Measurements from ENCODE around the gene BAG2.
A peak's percentile ranks its signal among the peaks of the same experiment; 100 is the strongest.

The BAG2 gene

GRCh38 chr6:57172136-57173055 lies at the start of gene BAG2:
Gene BAG2, plus strand, starts transcription at chr6:57172326. Its CDS starts 372 bp downstream, at chr6:57172698.
- DNase-seq = peak; percentile 70

DNA sequence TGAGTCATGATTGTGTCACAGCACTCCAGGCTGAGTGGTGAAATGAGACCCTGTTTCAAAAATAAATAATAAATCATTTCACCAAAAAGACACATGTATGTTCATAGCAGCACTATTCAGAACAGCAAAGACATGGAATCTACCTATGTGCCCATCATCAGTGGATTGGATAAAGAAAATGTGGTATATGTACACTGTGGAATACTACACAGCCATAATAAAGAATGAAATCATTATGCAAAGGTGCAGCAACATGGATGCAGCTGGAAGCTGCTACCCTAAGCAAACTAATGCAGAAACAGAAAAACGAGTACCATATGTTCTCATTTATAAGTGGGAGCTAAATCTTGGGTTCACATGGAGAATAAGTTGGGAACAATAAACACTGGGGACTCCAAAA lies 49.0 kb upstream of the BAG2 start:
- no peak for DNase-seq

DNA sequence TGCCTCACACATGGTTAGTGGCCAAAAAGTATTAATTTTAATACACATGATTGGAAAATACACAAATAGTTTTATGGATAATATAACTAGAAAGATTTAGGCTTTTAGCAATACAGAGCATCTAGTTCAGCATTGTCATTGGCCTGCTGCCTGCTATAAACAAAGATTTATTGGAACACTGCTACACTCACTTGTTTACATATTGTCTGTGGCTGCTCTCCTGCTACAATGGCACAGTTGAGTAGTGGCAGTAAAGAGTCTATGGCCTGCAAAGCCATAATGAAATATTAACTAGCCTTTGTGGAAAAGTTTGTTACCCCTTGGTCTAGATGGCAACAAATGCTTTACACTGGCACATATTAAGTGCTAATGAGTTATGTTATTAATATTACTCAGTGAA lies 44.4 kb upstream of the BAG2 start:
- no peak for DNase-seq

- no peak for DNase-seq
Observed at GRCh38 chr6:57130661-57131177, 41.4 kb upstream of the BAG2 start.

- no peak for DNase-seq
Observed at GRCh38 chr6:57134954-57135353, 37.2 kb upstream of the BAG2 start.

GRCh38 chr6:57135885-57136284 lies 36.2 kb upstream of the BAG2 start:
- DNase-seq = no peak

GRCh38 chr6:57137350-57137749 lies 34.8 kb upstream of the BAG2 start:
- DNase-seq = no peak

GRCh38 chr6:57138026-57138425 lies 34.1 kb upstream of the BAG2 start:
- no peak for DNase-seq

DNA sequence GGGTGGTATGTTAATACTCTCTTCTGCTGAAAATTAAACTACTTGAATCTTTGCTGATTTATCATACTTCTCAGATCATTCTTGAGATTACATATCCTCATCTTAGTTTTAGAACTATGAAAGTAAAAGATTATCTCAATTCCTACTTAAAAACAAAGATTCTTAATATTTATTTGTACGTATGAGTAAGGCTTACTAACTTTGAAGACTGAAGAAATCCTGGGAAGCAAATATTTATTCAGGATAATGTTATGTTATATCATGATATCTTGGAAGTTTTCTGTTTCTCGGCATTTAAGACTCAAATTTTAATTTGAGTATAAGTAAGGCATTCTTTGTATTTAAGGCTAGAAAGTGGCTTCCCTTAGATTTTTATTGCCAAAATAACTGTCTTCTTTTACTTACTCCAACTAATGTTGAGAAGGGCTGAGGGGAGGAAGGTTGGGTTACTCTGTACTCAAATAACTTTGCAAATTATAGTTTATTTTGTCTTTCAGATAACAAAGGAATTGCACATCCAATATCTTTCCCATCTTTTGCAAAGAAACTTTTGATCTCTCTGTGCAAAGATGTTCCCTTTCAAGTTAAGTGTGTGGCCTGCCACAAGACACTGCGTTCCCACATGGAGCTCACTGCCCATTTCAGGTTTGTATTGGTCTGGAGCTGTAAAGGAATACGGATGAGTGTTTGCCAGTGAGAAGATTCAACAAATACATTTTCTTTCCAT lies 30.5 kb upstream of the BAG2 start:
- no peak for DNase-seq

- no peak for DNase-seq
Observed at GRCh38 chr6:57142178-57142525, 30.0 kb upstream of the BAG2 start.

- DNase-seq = no peak
Observed at GRCh38 chr6:57143690-57144089, 28.4 kb upstream of the BAG2 start.

DNA sequence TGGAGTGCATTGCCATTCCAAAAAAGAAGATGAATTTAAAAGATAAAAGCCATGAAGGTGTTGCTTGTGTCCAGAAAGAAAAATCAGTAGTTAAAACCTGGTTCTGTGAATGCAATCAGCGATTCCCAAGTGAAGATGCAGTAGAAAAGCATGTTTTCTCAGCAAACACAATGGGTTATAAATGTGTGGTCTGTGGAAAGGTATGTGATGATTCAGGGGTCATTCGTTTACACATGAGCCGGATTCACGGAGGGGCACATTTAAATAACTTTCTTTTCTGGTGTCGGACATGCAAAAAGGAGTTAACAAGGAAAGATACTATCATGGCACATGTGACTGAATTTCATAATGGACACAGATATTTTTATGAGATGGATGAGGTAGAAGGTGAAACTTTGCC lies 24.7 kb upstream of the BAG2 start:
- no peak for DNase-seq

DNA sequence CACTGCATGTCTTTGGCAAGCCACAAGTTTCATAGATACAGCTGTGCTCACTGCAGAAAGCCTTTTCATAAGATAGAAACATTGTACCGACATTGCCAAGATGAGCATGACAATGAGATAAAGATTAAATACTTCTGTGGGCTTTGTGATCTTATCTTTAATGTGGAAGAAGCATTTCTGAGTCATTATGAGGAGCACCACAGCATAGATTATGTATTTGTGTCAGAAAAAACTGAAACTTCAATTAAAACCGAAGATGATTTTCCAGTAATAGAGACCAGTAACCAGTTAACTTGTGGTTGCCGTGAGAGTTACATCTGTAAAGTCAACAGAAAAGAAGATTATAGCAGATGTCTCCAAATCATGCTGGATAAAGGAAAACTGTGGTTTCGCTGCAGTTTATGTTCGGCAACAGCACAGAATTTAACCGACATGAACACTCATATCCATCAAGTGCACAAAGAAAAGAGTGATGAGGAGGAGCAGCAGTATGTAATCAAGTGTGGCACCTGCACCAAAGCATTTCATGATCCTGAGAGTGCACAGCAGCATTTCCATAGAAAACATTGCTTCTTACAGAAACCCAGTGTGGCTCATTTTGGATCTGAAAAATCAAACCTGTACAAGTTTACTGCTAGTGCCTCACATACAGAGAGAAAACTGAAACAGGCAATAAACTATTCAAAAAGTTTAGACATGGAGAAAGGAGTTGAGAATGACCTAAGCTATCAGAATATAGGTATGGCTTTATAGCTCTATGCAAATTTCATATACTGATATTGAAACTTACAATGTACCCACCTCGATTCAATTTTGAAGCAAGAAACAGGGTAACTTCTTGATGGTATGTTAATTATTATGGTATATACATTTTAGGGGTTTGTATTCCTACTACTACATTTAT lies 23.9 kb upstream of the BAG2 start:
- no peak for DNase-seq

DNA sequence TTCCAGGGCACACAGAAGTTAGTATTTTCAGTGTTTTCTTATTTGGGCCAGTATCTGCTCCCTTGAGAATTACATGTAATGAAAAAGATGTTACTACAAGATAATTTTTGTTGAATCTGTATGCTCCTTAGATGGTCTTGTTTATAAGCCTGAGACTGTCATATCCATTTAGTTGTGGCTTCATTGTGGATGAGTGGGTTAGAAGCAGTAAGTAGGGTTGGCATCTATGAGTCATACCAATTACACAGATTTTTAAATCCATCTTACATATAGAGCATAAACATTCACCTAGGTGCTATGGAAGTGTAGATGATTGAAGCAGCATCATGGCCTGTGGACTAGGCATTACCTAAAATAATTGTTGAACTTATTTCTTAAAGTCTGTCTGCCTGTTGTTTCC lies 13.5 kb upstream of the BAG2 start:
- DNase-seq = no peak

GRCh38 chr6:57159127-57159526 lies 13.0 kb upstream of the BAG2 start:
- no peak for DNase-seq

- DNase-seq = no peak
Observed at GRCh38 chr6:57162028-57162427, 10.1 kb upstream of the BAG2 start.

- no peak for DNase-seq
Observed at GRCh38 chr6:57162516-57162915, 9.6 kb upstream of the BAG2 start.

DNA sequence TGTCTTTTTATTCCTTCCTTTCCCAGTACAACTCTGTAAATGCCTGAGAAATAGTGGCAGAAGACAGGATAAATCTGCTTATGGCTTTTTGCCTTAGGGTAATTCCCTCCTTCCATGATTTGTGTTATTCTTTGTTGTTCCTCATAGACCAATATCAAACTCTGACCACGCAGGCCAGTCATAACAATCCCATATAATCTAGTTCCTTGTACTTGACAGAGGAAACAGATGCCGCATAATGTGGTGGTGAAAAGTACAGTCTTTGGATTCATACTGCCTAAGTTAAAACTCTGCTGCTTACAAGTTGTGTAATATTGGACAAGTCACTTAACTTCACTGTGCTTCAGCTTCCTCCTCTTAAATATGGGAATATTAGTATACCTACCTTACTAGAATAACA lies 8.2 kb upstream of the BAG2 start:
- no peak for DNase-seq

DNA sequence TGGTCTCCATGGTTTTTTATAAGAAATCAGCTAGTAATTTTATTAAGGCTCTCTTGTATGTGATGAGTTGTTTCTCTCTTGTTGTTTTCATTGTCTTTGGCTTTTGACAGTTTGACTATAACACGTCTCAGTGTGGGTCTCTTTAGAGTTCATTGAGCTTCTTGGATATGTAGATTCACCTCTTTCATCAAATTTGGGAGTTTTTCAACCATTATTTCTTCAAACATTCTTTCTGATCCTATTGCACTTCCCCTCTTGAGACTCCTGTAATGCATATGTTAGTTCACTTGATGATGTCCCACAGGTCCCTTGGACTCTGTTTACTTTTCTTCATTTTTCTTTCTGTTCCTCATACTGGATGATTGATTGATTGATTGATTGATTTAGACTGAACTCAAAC lies 7.0 kb upstream of the BAG2 start:
- no peak for DNase-seq

- no peak for DNase-seq
Observed at GRCh38 chr6:57173056-57173885, 1.1 kb downstream of the BAG2 start.

DNA sequence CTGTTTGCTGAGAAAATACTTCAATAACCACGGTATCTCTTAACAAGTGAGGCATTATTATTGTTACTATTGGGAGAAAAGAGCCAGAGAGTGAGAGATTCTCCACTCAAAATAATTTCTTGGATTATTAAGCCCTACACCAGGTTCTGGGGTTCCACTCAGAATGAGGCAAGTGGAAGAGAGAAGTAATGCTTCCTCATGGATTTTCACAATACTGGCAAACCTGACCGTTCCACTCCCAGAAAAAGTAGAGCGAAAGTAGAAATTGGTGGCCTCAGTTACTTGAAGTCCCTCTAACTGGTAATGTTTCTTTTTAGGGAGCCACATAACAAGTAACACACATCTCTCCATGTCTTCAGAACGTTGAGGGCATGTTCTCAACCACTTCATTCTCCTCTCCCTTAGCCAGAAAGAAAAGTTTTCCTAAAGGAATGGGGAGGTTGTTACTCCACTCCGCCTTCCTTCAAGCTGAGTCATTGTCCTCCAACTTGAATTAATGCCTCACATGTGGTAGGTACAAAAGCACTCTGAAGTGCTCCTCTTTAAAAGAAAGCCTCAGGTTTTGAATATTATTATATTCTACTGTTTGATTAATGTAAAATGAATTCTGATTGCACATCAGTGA lies 1.9 kb downstream of the BAG2 start:
- DNase-seq = no peak

DNA sequence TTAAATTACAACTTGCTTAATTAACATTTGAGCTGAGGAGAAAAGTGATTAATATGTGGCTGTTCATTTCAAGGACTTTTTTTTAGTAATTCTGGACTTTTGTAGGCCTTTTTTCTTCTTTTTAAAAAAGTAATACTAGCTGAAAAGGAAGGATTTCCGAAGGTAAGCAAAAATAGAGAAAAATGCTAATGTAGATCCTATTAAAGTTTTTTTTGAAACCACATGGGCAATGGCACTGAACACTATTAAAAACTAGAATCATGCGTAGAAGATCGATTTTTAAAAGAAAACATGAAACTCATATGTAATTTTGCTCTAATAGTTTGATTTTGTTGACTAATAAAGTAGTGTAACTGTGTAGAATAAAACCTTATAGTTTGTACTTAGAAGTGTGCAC lies 2.4 kb downstream of the BAG2 start:
- DNase-seq = no peak
